ENCODE measurements around the gene CCNE1.
"Not testable (repeated sequence)": the region's sequence is repeated elsewhere in the genome, so short reads cannot be mapped to it uniquely, and the experiment has no call there.

Gene CCNE1

GRCh38 chr19:29787281-29787680, 24.5 kb upstream of the CCNE1 start:
- DNase-seq (ENCODE audit: low spot score), result no peak

GRCh38 chr19:29789007-29789406, 22.8 kb upstream of the CCNE1 start:
- DNase-seq (ENCODE audit: low spot score), result no peak

GRCh38 chr19:29793116-29793727, 18.6 kb upstream of the CCNE1 start:
- no peak for DNase-seq (ENCODE audit: low spot score)

- not testable (repeated sequence) for DNase-seq (ENCODE audit: low spot score)
Observed at GRCh38 chr19:29794490-29794889, 17.3 kb upstream of the CCNE1 start.

- DNase-seq (ENCODE audit: low spot score), result no peak
Observed at GRCh38 chr19:29795461-29796172, 16.2 kb upstream of the CCNE1 start.

GRCh38 chr19:29796173-29796573, 15.6 kb upstream of the CCNE1 start:
- DNase-seq (ENCODE audit: low spot score), result no peak

GRCh38 chr19:29798774-29799497, 12.9 kb upstream of the CCNE1 start:
- peak; percentile 68 for DNase-seq (ENCODE audit: low spot score)

- DNase-seq (ENCODE audit: low spot score), result no peak
Observed at GRCh38 chr19:29800100-29800825, 11.5 kb upstream of the CCNE1 start.

- not testable (repeated sequence) for DNase-seq (ENCODE audit: low spot score)
Observed at GRCh38 chr19:29803951-29804350, 7.8 kb upstream of the CCNE1 start.

GRCh38 chr19:29804493-29804892, 7.3 kb upstream of the CCNE1 start:
- no peak for DNase-seq (ENCODE audit: low spot score)

GRCh38 chr19:29805031-29805965, 6.5 kb upstream of the CCNE1 start:
- peak; percentile 65 for DNase-seq (ENCODE audit: low spot score)

- DNase-seq (ENCODE audit: low spot score), result no peak
Observed at GRCh38 chr19:29806098-29806866, 5.5 kb upstream of the CCNE1 start.

- no peak for DNase-seq (ENCODE audit: low spot score)
Observed at GRCh38 chr19:29807178-29807577, 4.6 kb upstream of the CCNE1 start.

- DNase-seq (ENCODE audit: low spot score), result no peak
Observed at GRCh38 chr19:29807870-29808405, 3.9 kb upstream of the CCNE1 start.

GRCh38 chr19:29809795-29810503, 1.8 kb upstream of the CCNE1 start:
- DNase-seq (ENCODE audit: low spot score), result no peak

GRCh38 chr19:29810504-29810871, 1.3 kb upstream of the CCNE1 start:
- no peak for DNase-seq (ENCODE audit: low spot score)

GRCh38 chr19:29812080-29812880, 489 bp downstream of the CCNE1 start:
- DNase-seq (ENCODE audit: low spot score), result peak; percentile 34

- no peak for DNase-seq (ENCODE audit: low spot score)
Observed at GRCh38 chr19:29812881-29813275, 1.1 kb downstream of the CCNE1 start.

- DNase-seq (ENCODE audit: low spot score), result no peak
Observed at GRCh38 chr19:29813642-29814041, 1.9 kb downstream of the CCNE1 start.
